GM12801 (cell line): ENCODE data around the gene TRPV4.

Experiments used
- CTCF ChIP-seq: IDR thresholded peaks from one replicate; pipeline ENCODE4 v1.5.1; 2011; ENCODE audit warnings: control low read depth; ENCODE audit not compliant: insufficient read length; ENCODE audit errors: extremely low read depth

The TRPV4 gene

GRCh38 chr12:109864916-109865315, 31.7 kb upstream of the TRPV4 start:
- no peak for TF ChIP-seq CTCF

- TF ChIP-seq CTCF, result no peak
Measured at GRCh38 chr12:109863847-109864712, 30.9 kb upstream of the TRPV4 start.

- TF ChIP-seq CTCF, result no peak
Measured at GRCh38 chr12:109861689-109862314, 28.6 kb upstream of the TRPV4 start.

GRCh38 chr12:109860977-109861376, 27.8 kb upstream of the TRPV4 start:
- no peak for TF ChIP-seq CTCF

GRCh38 chr12:109858764-109859163, 25.6 kb upstream of the TRPV4 start:
- TF ChIP-seq CTCF, result no peak

GRCh38 chr12:109857715-109858114, 24.5 kb upstream of the TRPV4 start:
- no peak for TF ChIP-seq CTCF

GRCh38 chr12:109855377-109855776, 22.2 kb upstream of the TRPV4 start:
- no peak for TF ChIP-seq CTCF
